Measurements from ENCODE around the gene KDELR3.

Gene KDELR3

GRCh38 chr22:38436629-38437395, 31.1 kb upstream of the KDELR3 start:
- no peak for DNase-seq (ENCODE audit: low read depth)
- H3K4me3 ChIP-seq (ENCODE audit: low read length) = no peak overlapping the region
- no peak for TF ChIP-seq CTCF (conservative IDR thresholded peaks at IDR 0.05; ENCODE audit: low read depth, low read length)

- no peak overlapping the region for H3K4me3 ChIP-seq (ENCODE audit: low read length)
- no peak for TF ChIP-seq CTCF (conservative IDR thresholded peaks at IDR 0.05; ENCODE audit: low read depth, low read length)
- no peak for DNase-seq (ENCODE audit: low read depth)
These were observed 30.5 kb upstream of the KDELR3 start for GRCh38 chr22:38437416-38437815.

GRCh38 chr22:38440747-38441350, 27.0 kb upstream of the KDELR3 start:
- TF ChIP-seq CTCF (conservative IDR thresholded peaks at IDR 0.05; ENCODE audit: low read depth, low read length) = no peak
- no peak overlapping the region for H3K4me3 ChIP-seq (ENCODE audit: low read length)
- no peak for DNase-seq (ENCODE audit: low read depth)

- no peak for DNase-seq (ENCODE audit: low read depth)
- no peak overlapping the region for H3K4me3 ChIP-seq (ENCODE audit: low read length)
These were observed 26.1 kb upstream of the KDELR3 start for GRCh38 chr22:38441620-38442287.

GRCh38 chr22:38442967-38443627, 24.8 kb upstream of the KDELR3 start:
- TF ChIP-seq CTCF (conservative IDR thresholded peaks at IDR 0.05; ENCODE audit: low read depth, low read length) = no peak
- no peak overlapping the region for H3K4me3 ChIP-seq (ENCODE audit: low read length)
- no peak for DNase-seq (ENCODE audit: low read depth)

More at GRCh38 chr22:38441620-38442287, 26.1 kb upstream of the KDELR3 start:
- no peak for TF ChIP-seq CTCF (conservative IDR thresholded peaks at IDR 0.05; ENCODE audit: low read depth, low read length)

GRCh38 chr22:38443628-38444521, 24.0 kb upstream of the KDELR3 start:
- DNase-seq (ENCODE audit: low read depth) = no peak
- no peak overlapping the region for H3K4me3 ChIP-seq (ENCODE audit: low read length)
- TF ChIP-seq CTCF (conservative IDR thresholded peaks at IDR 0.05; ENCODE audit: low read depth, low read length) = no peak
